Daoy (cell line): ENCODE measurements around the gene NOTUM. TPM values are rescaled to one million over a fixed set of nuclear protein-coding genes. Genes with fewer than 3 reads are reported as not detected.

Experiments used
- DNase-seq: peaks from one replicate; pipeline ENCODE4 v3.0.0-alpha.2; 2015; ENCODE audit warnings: low read depth
- total RNA-seq: library from RNA; depleted of rRNA; stranded (reverse); fragments of >200 nt; shearing (Covaris generic); gene quantifications from 2 replicates; pipeline ENCODE4 v1.2.3, GENCODE V29; 2014; rRNA removed

Gene NOTUM
- total RNA-seq, 1 experiment from 2014 or later = 0.11 TPM

- peak; percentile 94 for DNase-seq
Observed at GRCh38 chr17:81911277-81911961, 49.6 kb downstream of the NOTUM start, which contains the start of gene PCYT2. Gene PCYT2, minus strand, starts transcription at chr17:81911399. Its CDS starts 44 bp downstream, at chr17:81911355.

DNA sequence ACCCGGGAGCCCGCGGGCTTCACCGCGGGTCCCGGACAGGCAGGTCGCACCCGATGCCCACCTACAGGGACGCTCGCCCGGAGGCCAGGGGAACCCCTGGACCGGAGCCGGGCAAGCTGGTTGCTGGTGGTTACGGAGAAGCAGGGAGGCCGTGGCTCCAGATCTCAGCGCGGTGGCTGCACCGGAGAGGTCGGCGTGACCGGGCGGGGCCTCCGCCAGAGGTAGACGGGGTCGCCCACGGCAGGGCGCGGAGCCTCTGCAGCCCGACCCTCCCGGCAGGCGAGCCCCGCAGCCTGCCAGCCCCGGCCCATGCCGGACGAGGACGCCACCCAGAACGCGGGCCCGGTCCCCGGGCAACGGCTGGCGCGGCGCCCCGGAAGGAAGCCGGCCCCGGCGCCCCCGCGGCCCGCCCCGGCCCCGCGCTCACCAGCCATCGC, 50.1 kb downstream of the NOTUM start:
- DNase-seq = peak; percentile 43

DNA sequence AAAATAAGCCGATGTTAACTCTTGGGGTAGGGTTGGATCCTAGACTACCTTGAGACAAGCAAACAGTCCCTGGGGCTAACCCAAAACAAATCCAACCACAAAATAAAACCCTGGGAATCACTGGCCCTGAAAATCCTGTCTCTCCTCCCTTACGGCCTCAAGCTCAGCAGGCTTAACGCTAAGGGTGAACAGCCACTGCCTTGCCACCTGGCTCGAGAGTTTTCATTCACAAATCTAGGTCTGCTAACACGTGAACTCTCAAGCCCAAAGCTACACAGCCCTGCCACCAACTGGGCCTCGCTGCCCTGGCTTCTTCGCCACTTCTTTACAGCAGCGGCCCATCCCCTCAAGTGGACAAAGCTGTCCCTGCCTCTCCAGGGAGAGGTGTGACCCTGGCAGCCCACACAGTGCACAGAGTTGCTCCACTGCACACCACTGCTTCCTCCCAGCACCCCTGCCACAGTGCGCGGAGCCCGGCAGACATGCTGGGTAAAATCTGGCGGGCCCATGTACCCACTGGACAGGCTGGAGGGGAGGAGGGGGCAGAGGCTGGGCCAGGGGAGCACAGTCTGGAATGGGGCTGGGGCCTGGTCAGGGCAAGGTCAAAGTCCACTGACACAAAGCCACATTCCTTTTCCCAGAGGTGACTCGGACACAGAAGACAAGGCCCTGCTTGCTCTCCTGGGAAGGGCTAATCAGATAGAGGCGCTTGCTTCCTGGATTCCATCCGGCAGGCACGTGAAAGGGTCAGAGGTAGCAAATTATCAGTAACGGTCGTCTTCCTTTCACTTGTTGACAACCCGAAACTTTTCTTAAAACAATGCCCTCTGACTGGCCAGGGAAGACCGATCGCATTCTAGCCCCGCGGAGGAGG, 50.8 kb downstream of the NOTUM start:
- no peak for DNase-seq

DNA sequence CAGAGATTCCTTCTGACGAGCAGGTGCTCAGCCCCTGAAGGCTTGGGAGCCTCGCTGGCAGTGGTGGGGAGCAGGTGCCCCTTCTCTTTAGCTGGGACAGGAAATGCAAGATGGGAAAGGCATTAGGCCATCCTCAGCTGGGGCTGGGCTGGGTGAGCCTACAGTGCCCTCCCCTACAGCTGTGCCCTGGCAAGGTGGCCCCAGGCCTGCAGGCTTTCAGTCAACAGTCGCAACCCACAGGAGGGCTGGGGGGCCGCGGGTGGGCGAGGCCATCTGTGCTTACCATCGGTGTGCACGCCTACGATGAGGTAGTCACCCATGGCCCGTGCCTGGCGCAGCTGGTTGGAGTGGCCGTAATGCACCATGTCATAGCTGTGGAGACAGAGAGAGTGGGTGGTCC, 51.8 kb downstream of the NOTUM start:
- no peak for DNase-seq

GRCh38 chr17:81908793-81909192, 52.2 kb downstream of the NOTUM start:
- DNase-seq = no peak

GRCh38 chr17:81907219-81908145, 53.5 kb downstream of the NOTUM start:
- DNase-seq = no peak

DNA sequence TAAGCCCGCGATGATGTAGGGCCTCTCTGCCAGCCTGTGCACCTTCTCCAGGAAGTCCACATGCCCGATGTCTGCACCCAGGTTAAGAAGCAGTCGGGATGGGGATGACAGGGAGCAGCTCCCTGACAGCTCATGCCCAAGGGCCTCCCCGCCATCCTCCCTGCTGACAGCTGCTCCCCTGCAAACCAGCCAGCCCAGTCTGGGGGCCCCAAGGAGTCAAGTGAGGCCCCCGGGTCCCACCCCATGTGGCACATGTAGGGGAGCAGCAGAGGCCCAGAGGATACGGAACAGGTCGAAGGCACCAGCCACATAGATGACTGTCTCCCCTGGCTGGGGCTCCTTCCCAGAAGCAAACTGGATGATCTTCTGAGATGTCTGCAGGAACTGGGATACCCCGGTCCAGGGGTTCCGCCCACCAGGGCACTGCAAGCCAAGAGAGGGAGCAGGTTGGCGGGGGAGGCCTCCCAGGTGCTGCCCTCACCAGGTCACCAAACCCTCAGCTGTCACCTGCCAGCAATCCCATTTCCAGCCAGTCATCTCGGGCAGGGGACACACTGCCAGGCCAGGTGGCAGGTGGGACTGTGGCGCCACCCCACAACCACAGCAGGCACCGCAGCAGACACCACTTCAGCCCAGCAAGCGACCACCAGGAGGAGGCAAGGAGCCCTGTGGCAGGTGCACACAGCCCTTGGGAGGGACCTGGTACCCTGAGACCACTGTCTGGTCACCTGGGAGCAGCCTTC, 54.3 kb downstream of the NOTUM start:
- DNase-seq = no peak

GRCh38 chr17:81905993-81906392, 55.0 kb downstream of the NOTUM start:
- no peak for DNase-seq

DNA sequence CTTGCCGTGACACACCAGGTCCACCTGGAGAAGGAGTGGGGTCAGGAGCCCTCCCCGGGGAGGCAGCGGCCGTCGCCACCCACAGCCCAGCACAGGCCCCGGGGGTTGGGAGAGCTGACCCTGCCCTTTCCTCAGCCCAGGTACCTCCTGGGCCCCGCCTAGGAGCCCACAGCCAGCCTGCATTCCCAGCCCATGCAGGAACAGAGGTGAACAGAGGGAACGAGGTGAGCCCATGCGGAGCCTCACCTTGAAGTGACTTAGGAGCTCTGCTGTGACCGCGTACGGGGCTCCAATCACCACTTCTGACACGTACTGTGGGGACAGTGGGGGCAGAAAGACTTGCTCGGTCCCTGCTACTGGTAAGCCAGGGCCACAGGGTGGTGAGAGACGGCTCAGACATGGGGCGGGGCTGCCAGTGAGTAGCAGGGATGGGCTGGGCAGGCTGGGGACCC, 55.5 kb downstream of the NOTUM start:
- no peak for DNase-seq

DNA sequence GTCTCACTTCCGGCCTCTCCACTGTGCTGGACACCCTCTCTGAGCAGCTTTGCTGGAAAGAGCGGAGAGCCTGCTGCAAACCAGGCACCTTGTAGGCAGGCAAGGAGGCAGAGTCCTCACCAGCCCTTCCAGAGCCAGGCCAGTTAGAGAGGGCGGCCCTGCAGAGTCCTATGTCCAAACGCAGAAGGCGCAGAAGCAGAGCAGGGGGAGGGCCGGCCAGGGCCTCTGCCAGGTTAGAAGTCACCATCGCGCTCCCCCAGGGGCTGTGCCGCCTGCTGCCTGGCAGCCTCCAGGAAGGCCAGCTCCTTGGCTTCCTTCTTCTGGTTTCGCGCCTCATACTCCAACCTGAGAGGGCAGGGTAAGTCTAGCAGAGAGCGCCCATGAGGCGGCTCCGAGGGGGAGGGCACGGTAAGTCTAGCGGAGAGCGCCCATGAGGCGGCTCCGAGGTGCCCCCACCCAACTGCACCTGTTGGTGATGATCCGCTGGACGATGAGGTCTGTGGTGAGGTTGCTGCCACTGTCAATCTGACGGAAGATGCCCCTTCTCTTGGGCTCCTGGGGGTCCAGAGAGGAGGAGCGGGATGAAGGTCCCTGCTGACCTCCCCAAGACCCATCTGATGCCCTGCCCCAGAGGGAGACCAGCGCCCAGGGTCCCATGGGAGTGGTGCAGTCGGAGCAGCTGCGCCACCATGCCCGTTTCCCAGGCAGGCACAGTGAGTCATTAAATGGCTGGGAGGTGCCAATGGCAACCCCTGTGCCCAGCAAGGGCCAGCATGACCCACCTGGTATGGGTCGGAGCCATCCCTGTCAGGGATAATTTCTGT, 56.2 kb downstream of the NOTUM start:
- DNase-seq = no peak

DNA sequence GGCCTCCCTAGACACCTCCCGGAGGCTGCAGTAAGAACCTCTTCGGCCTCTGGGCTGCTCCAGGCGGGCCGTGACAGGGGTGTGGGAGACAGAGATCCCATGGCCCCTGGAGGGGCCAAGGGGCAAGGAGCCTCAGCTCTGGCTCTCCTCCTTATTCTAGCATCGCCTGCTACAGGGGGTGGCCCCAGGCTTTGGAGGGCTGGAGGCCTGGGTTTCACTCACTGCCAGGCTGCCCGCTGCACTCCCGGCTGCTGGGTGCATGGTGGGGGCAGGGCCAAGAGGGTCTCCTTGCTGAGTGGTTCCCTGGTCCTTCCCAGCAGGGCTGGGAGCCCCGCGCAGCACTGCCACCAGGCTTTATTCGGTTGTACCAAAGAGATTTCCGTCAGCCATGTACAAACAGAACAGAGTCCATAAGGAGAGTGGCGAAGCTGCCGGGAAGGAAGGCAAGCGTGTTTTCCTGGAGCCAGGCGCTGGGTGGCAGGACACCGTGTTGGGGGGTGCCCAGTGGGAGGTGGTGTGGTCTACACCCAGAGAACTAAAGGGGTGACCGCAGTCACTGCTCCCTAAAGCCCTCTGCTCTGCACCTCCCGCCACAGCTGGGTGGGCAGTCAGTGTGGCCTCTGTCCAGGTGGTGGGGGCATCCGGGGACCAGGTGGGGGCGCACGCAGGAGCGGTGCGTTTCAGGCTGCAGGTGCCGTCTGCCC, 56.9 kb downstream of the NOTUM start:
- DNase-seq = no peak

DNA sequence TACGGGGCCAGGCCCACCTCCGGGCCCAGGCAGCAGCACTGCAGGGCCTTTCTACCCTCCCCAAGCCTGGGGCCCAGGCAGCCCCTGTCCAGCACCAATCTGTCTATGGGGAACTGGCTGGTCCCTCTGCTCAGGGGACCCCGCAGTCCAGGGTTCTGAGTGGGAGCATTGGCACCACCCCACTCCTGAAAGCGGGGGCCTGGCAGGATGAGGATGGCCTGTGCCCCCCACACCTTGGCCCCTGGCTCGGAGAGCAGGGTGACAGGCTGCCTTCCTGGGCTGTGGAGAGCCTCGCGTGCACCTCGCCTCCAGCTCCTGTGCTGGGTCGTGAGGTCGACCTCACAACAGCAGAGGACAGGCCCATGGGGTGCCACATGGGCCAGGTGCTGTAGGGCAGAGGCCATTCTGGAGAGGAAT, 57.6 kb downstream of the NOTUM start:
- no peak for DNase-seq

DNA sequence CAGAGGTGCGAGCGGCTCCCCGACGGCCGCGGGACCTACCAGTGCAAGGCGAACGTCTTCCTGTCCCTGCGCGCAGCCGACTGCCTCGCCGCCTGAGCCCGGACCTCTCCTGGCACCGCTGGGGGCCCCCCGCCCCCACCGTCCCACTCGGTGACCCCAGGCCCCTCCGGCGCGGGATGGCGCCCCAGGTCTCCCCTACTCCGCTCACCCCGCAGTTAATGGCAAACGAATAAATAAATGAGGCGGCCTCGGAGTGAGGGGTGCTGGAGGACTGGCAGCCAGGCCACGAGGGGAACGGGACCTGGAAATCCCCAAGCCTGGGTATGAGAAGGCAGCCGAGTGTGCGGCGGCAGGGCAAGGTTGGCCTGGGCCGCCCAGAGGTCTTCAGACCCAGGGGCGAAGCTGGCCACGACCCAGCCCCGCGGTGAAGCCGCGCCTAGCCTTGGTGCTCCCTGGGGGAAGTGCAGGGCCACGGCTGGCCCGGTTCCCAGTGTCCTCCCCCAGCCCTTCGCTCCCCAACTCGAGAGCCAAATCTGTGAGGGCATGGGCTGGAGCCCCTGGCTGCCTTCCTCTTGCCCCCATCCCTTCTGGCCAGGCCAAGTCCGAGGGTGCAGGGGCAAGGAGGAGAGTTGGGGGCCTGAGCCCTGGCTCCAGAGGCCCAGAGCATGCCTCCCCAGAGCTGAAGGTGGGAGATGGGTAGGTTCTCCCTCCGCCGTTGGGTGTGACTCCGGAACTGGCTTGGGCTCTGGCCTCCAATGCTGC, 58.2 kb downstream of the NOTUM start:
- no peak for DNase-seq

Other genes starting within 250 kb of the NOTUM start
- 43.6 and 52.2 TPM in 2 replicates for gene SLC25A10, start 248.9 kb downstream of the NOTUM start, total RNA-seq
- not detected in 2 replicates for gene GCGR, start 157.0 kb downstream of the NOTUM start, total RNA-seq
- gene MCRIP1, start 127.9 kb downstream of the NOTUM start, total RNA-seq = 78.3 and 91.2 TPM in 2 replicates
- gene PPP1R27, start 126.1 kb downstream of the NOTUM start, total RNA-seq = not detected in 2 replicates
- gene P4HB, start 100.7 kb downstream of the NOTUM start, total RNA-seq = 1,181 and 1,293 TPM in 2 replicates
- gene ARHGDIA, start 89.8 kb downstream of the NOTUM start, total RNA-seq = 138 and 216 TPM in 2 replicates
- 376 and 391 TPM in 2 replicates for gene ALYREF, start 69.6 kb downstream of the NOTUM start, total RNA-seq
- 149 and 250 TPM in 2 replicates for gene ANAPC11, start 69.5 kb downstream of the NOTUM start, total RNA-seq
- 0.21 and 0.97 TPM in 2 replicates for gene NPB, start 58.9 kb downstream of the NOTUM start, total RNA-seq
- gene PCYT2, start 49.8 kb downstream of the NOTUM start, total RNA-seq = 17.9 and 34.9 TPM in 2 replicates
- gene SIRT7, start 43.0 kb downstream of the NOTUM start, total RNA-seq = 30.5 and 40.5 TPM in 2 replicates
- gene MAFG, start 33.5 kb downstream of the NOTUM start, total RNA-seq = 17.2 and 20.9 TPM in 2 replicates
- 112 and 116 TPM in 2 replicates for gene PYCR1, start 23.9 kb downstream of the NOTUM start, total RNA-seq
- gene MYADML2, start 14.0 kb downstream of the NOTUM start, total RNA-seq = not detected in 2 replicates
- gene ASPSCR1, start 16.4 kb upstream of the NOTUM start, total RNA-seq = 41.3 and 43.5 TPM in 2 replicates
- gene CENPX, start 61.7 kb upstream of the NOTUM start, total RNA-seq = 88.1 and 116 TPM in 2 replicates
- gene LRRC45, start 62.1 kb upstream of the NOTUM start, total RNA-seq = 23.2 and 26.5 TPM in 2 replicates
- gene RAC3, start 70.5 kb upstream of the NOTUM start, total RNA-seq = 9.3 and 16.9 TPM in 2 replicates
- gene DCXR, start 76.5 kb upstream of the NOTUM start, total RNA-seq = 57.0 and 92.7 TPM in 2 replicates
- gene RFNG, start 90.6 kb upstream of the NOTUM start, total RNA-seq = 18.8 and 20.2 TPM in 2 replicates
- 180 and 190 TPM in 2 replicates for gene GPS1, start 90.7 kb upstream of the NOTUM start, total RNA-seq
- gene DUS1L, start 104.6 kb upstream of the NOTUM start, total RNA-seq = 82.5 and 99.0 TPM in 2 replicates
- gene FASN, start 137.0 kb upstream of the NOTUM start, total RNA-seq = 49.5 and 65.1 TPM in 2 replicates